GM12878 (cell line): ENCODE measurements around the gene TDRD9. TPM values are rescaled to one million over a fixed set of nuclear protein-coding genes. Genes with fewer than 3 reads are reported as not detected.

Experiments
- ATAC-seq: fragments of 200-7000 bp; cut with Tn5 transposase; 3 replicates; pipeline ENCODE4 v1.9.1; 2020; ENCODE audit warnings: mild to moderate bottlenecking, moderate library complexity
- BruUV-seq: library from RNA; stranded (reverse); fragments of 400-500 nt; replicated peaks from 2 replicates; lab custom pipeline; 2021; lab: Mats Ljungman, UMichigan
- CTCF ChIA-PET: fragments of 300-600 bp; sonication (Branson Sonifier 250); formaldehyde crosslinking; extraction: SDS; loops from one replicate; lab custom pipeline; 2021; ENCODE audit warnings: inconsistent platforms; lab: Yijun Ruan, JAX
- POLR2A ChIA-PET: fragments of 350-600 bp; formaldehyde crosslinking; extraction: SDS; loops from one replicate; lab custom pipeline; 2021; ENCODE audit warnings: inconsistent platforms; lab: Charles Lee
- RAD21 ChIA-PET: fragments of 300-600 bp; sonication (Branson Sonifier 250); formaldehyde crosslinking; loops from one replicate; lab custom pipeline; 2023; ENCODE audit warnings: antibody characterized with exemption; ENCODE audit not compliant: unreplicated experiment; lab: Charles Lee
- SMC1A ChIA-PET: fragments of 300-600 bp; sonication (Branson Sonifier 250); formaldehyde crosslinking; loops from one replicate; lab custom pipeline; 2023; ENCODE audit not compliant: unreplicated experiment, uncharacterized antibody; lab: Charles Lee
- DNase-seq: peaks from one replicate; pipeline ENCODE4 v3.0.0-alpha.2; 2011; ENCODE audit warnings: low read depth, low spot score
- FAIRE-seq: peaks from 3 replicates; lab custom pipeline; 2011; peaks lifted over from hg19 to GRCh38; lab: Jason Lieb, UNC
- H2AFZ ChIP-seq: 2 replicates; pipeline ENCODE4 v1.6.0; 2011; ENCODE audit warnings: low read depth, low read length, control low read depth; ENCODE audit not compliant: control insufficient read depth
- H3K27ac ChIP-seq: 2 replicates; pipeline ENCODE4 v1.5.1; 2011; ENCODE audit warnings: control low read depth; ENCODE audit not compliant: control insufficient read depth, insufficient read depth
- H3K27me3 ChIP-seq, 2 experiments: replicated peaks in 1 of 2; 2 replicates each; pipeline versions ENCODE4 v1.6.0 to v1.6.1; 2011; ENCODE audit warnings: low read length in 1 of 2; ENCODE audit not compliant: control insufficient read depth in 2 of 2, insufficient read depth in 2 of 2
- H3K36me3 ChIP-seq, 2 experiments: 2 replicates each; pipeline ENCODE4 v1.5.1; 2011; ENCODE audit warnings: low read length in 1 of 2; ENCODE audit not compliant: control insufficient read depth in 2 of 2, insufficient read depth in 2 of 2
- H3K4me1 ChIP-seq: 2 replicates; pipeline ENCODE4 v1.6.1; 2011; ENCODE audit warnings: mild to moderate bottlenecking, low read length, moderate library complexity, mixed read lengths; ENCODE audit not compliant: control insufficient read depth, insufficient read depth
- H3K4me2 ChIP-seq: 2 replicates; pipeline ENCODE4 v1.6.0; 2011; ENCODE audit warnings: control low read depth; ENCODE audit not compliant: control insufficient read depth, insufficient read depth
- H3K4me3 ChIP-seq: fragments of 200-600 bp; sonication (generic); 2 replicates; pipeline ENCODE4 v1.5.1; 2016
- H3K79me2 ChIP-seq: 2 replicates; pipeline ENCODE4 v1.6.0; 2011; ENCODE audit warnings: low read length; ENCODE audit not compliant: control insufficient read depth, insufficient read depth
- H3K9ac ChIP-seq: 2 replicates; pipeline ENCODE4 v1.8.0; 2011; ENCODE audit warnings: low read length, control low read depth, mixed read lengths; ENCODE audit not compliant: control insufficient read depth, insufficient read depth
- H3K9me3 ChIP-seq: replicated peaks from 3 replicates; pipeline ENCODE4 v1.5.1; 2011; ENCODE audit warnings: mild to moderate bottlenecking, low read length; ENCODE audit not compliant: control insufficient read depth, insufficient read depth
- H4K20me1 ChIP-seq: 2 replicates; pipeline ENCODE4 v1.6.0; 2011; ENCODE audit not compliant: control insufficient read depth, insufficient read depth
- CHD4 ChIP-seq: fragments of 200-600 bp; sonication (generic); IDR thresholded peaks from 2 replicates; pipeline ENCODE4 v1.6.1; 2016; ENCODE audit warnings: mild to moderate bottlenecking
- EED ChIP-seq: sonication (generic); IDR thresholded peaks from 2 replicates; pipeline ENCODE4 v1.6.1; 2016; ENCODE audit warnings: antibody characterized with exemption, low read depth
- ESRRA ChIP-seq: IDR thresholded peaks from 2 replicates; pipeline ENCODE4 v1.6.1; 2012; ENCODE audit warnings: mild to moderate bottlenecking, low read length, improper control_type of control experiment
- FOXM1 ChIP-seq: IDR thresholded peaks from 2 replicates; pipeline ENCODE4 v1.6.1; 2012; ENCODE audit warnings: low read depth, mild to moderate bottlenecking, inconsistent platforms, low read length, moderate library complexity
- HDAC2 ChIP-seq: fragments of 200-600 bp; sonication (generic); IDR thresholded peaks from 2 replicates; pipeline ENCODE4 v1.6.1; 2017
- KLF5 ChIP-seq: fragments of 450-650 bp; IDR thresholded peaks from 2 replicates; pipeline ENCODE4 v1.6.1; 2014; ENCODE audit warnings: mild to moderate bottlenecking; ENCODE audit not compliant: partially characterized antibody
- LARP7 ChIP-seq: fragments of 450-650 bp; IDR thresholded peaks from 2 replicates; pipeline ENCODE4 v1.6.1; 2017; ENCODE audit warnings: mild to moderate bottlenecking
- MXI1 ChIP-seq: fragments of 150-350 bp; IDR thresholded peaks from 2 replicates; pipeline ENCODE4 v1.6.1; 2011; ENCODE audit warnings: low read depth, mild to moderate bottlenecking, inconsistent platforms, low read length, improper control_type of control experiment
- NBN ChIP-seq: fragments of 450-650 bp; IDR thresholded peaks from 2 replicates; pipeline ENCODE4 v1.6.1; 2016
- NRF1 ChIP-seq: conservative IDR thresholded peaks from 2 replicates; pipeline ENCODE4 v1.6.1; 2011; ENCODE audit warnings: mild to moderate bottlenecking, low read depth, low read length, improper control_type of control experiment
- PRDM15 ChIP-seq: fragments of 450-650 bp; formaldehyde crosslinking; IDR thresholded peaks from 2 replicates; pipeline ENCODE4 v1.4.0; 2020; ENCODE audit warnings: mild to moderate bottlenecking, moderate library complexity
- RAD51 ChIP-seq: fragments of 450-650 bp; IDR thresholded peaks from 2 replicates; pipeline ENCODE4 v1.6.1; 2016; ENCODE audit warnings: moderate library complexity, mild to moderate bottlenecking, inconsistent platforms
- TBL1XR1 ChIP-seq: IDR thresholded peaks from 2 replicates; pipeline ENCODE4 v1.6.1; 2012; ENCODE audit warnings: low read depth, low read length, improper control_type of control experiment
- USF1 ChIP-seq: IDR thresholded peaks from 2 replicates; pipeline ENCODE4 v1.6.1; 2011; ENCODE audit warnings: borderline replicate concordance, low read depth, mild to moderate bottlenecking, moderate library complexity, mixed read lengths, low read length; ENCODE audit not compliant: insufficient read depth; ENCODE audit errors: extremely low read length
- YBX1 ChIP-seq: fragments of 450-650 bp; IDR thresholded peaks from 2 replicates; pipeline ENCODE4 v1.6.1; 2016; ENCODE audit warnings: antibody characterized with exemption
- WGBS: methylation state at CpG from one replicate; pipeline ENCODE4 v1.1.6; 2016; ENCODE audit warnings: low lambda C conversion rate; ENCODE audit not compliant: insufficient replicate concordance, insufficient coverage; ENCODE audit errors: missing lambda C conversion rate; 5-methylcytosine and 5-hydroxymethylcytosine counted together
- in situ Hi-C: fragments of 300-500 bp; cut with MboI; formaldehyde crosslinking; loops from 9 replicates; pipeline ENCODE4 v1.14.3; 2018; ENCODE audit warnings: mixed read lengths
- intact Hi-C: fragments of 100-400 bp; cut with micrococcal nuclease; formaldehyde crosslinking; loops from one replicate; pipeline ENCODE4 v1.14.2; 2022; ENCODE audit not compliant: unreplicated experiment
- polyA plus RNA-seq, 11 experiments: library from polyadenylated mRNA; depleted of rRNA in 4 of 11; unstranded in 6 of 11; stranded (reverse) in 5 of 11; fragments of >200 nt; fragmentation: Nextera tagmentation in 4 of 11; fragmentation: Illumina TruSeq in 1 of 11; extraction: Ambion mirVana in 4 of 11; extraction: Trizol in 1 of 11; gene quantifications; 1 replicate in 1 of 11; 2 replicates in 10 of 11; pipeline versions ENCODE4 v1.2.1 to v1.2.3, GENCODE V29; 2011 to 2016; ENCODE audit warnings: inconsistent platforms in 2 of 11, missing spikeins in 2 of 11, low read depth in 1 of 11
- total RNA-seq, 4 experiments: library from RNA; depleted of rRNA in 3 of 4; stranded (reverse); fragments of >200 nt in 3 of 4; fragmentation: Illumina TruSeq in 1 of 4; extraction: Trizol in 1 of 4; gene quantifications; 2 replicates each; pipeline versions ENCODE4 v1.2.1 to v1.2.3, GENCODE V29; 2013 to 2021
- TF ChIP-seq, protein P1 (sequence below): IDR thresholded peaks from 2 replicates; pipeline ENCODE4 v1.6.1; 2011; ENCODE audit warnings: low read depth, low read length, improper control_type of control experiment, borderline replicate concordance
- TF ChIP-seq, protein P2 (sequence below): IDR thresholded peaks from 2 replicates; pipeline ENCODE4 v1.6.1; 2011; ENCODE audit warnings: low read depth, mild to moderate bottlenecking, low read length, moderate library complexity, borderline replicate concordance; ENCODE audit errors: extremely low read depth

The TDRD9 gene
- total and polyA plus RNA-seq, 10 of the 15 experiments (the other 5 are each of a cell fraction or from before 2014, with no cell fraction given), result 0.12 TPM; not detected in 9

- no peak for TF ChIP-seq EED
- no peak for TF ChIP-seq USF1
- TF ChIP-seq LARP7, result no peak
Observed at GRCh38 chr14:103910984-103911383, 17.3 kb upstream of the TDRD9 start (continued).

DNA sequence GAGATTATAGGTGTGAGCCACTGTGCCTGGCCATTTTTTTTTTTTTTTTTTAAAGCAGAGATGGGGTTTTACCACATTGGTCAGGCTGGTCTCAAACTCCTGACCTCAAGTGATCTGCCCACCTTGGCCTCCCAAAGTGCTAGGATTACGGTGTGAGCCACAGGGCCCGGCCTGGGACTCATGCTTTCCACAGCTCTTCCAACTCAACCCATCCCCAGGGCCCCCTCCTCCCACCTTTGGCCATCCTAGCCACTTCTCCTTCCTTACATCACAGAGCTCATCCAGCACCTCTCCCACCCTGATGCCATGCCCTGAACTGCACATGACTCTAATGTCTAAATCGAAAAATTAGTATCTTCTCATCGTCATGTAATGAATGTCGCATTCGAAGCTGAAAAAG is 12.6 kb upstream of the TDRD9 start:
- DNase-seq (no peak), FAIRE-seq (no peak), ATAC-seq (no peak)
- ChIA-PET CTCF (interaction anchor here (0.6 to 1.0 kb wide), 2 partner anchors 13 to 26 kb away, joined by 3 read pairs; no protein-coding TSS in a partner anchor), POLR2A (interaction anchor here (0.7 to 0.8 kb wide), 2 partner anchors 9 to 11 kb away, joined by 3 read pairs; no protein-coding TSS in a partner anchor), RAD21 (no interaction called here), SMC1A (no interaction called here)
- no peaks in the 10 kb centered on the region for H4K20me1 ChIP-seq
- no peaks in the 10 kb centered on the region for H3K27me3 ChIP-seq
- no peak for TF ChIP-seq TBL1XR1
- no peak for TF ChIP-seq FOXM1
- TF ChIP-seq MXI1, result no peak
- no peak for TF ChIP-seq PRDM15 (CRISPR knock-in tag)
- TF ChIP-seq, protein P1, sequence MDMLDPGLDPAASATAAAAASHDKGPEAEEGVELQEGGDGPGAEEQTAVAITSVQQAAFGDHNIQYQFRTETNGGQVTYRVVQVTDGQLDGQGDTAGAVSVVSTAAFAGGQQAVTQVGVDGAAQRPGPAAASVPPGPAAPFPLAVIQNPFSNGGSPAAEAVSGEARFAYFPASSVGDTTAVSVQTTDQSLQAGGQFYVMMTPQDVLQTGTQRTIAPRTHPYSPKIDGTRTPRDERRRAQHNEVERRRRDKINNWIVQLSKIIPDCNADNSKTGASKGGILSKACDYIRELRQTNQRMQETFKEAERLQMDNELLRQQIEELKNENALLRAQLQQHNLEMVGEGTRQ, result no peak
- TF ChIP-seq KLF5, result no peak
- TF ChIP-seq, protein P2, sequence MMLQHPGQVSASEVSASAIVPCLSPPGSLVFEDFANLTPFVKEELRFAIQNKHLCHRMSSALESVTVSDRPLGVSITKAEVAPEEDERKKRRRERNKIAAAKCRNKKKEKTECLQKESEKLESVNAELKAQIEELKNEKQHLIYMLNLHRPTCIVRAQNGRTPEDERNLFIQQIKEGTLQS, result no peak
- TF ChIP-seq ESRRA, result no peak
- no peak for TF ChIP-seq HDAC2
- TF ChIP-seq CHD4, result no peak
- TF ChIP-seq RAD51, result no peak
- no peak for TF ChIP-seq NBN
- no peak for TF ChIP-seq YBX1
- no peak for TF ChIP-seq NRF1
- intact Hi-C loops, result loop anchor here (10.0 kb wide), 1 partner anchor 341 kb away; no protein-coding TSS in a partner anchor
- WGBS, result 98% methylated on average over 6 of the region's 6 CpGs
- H3K36me3 ChIP-seq, result peaks cover 1 to 12% of the 10 kb centered on the region in 2 experiments
- no peak overlapping the region for H3K27ac ChIP-seq
- H3K4me3 ChIP-seq, result no peak overlapping the region
- H2AFZ ChIP-seq, result no peak overlapping the region
- H3K4me2 ChIP-seq, result no peak overlapping the region
- H3K9me3 ChIP-seq, result no peaks in the 10 kb centered on the region
- no peaks in the 10 kb centered on the region for H3K4me1 ChIP-seq
- H3K79me2 ChIP-seq, result peaks cover 20% of the 10 kb centered on the region
- in situ Hi-C loops, result no loop called here
- BruUV-seq, result no TSS peak
- no peak overlapping the region for H3K9ac ChIP-seq
